K562 (cell line): ENCODE data around the gene TRIM44. TPM values are rescaled to one million over a fixed set of nuclear protein-coding genes. Genes with fewer than 3 reads are reported as not detected.

Source experiments
- ATAC-seq: fragments of 200-7000 bp; cut with Tn5 transposase; 3 replicates; pipeline ENCODE4 v1.9.1; 2020; ENCODE audit warnings: moderate library complexity
- BruUV-seq: library from RNA; stranded (reverse); fragments of 400-500 nt; replicated peaks from 2 replicates; lab custom pipeline; 2021; lab: Mats Ljungman, UMichigan
- CTCF ChIA-PET: fragments of 300-600 bp; formaldehyde crosslinking; extraction: SDS; loops from one replicate; lab custom pipeline; 2021; ENCODE audit warnings: low intra/inter-chr PET ratio; lab: Yijun Ruan, JAX
- POLR2A ChIA-PET: fragments of 300-600, 350-650 bp; sonication (Branson Sonifier 250); formaldehyde crosslinking; extraction: SDS; loops from one replicate; lab custom pipeline; 2021; ENCODE audit warnings: antibody characterized with exemption, inconsistent platforms; lab: Yijun Ruan, JAX
- DNase-seq, 4 experiments: peaks; one replicate each; pipeline versions ENCODE4 v3.0.0 to v3.0.0-alpha.2; 2011 to 2018; ENCODE audit warnings: low spot score in 3 of 4, mixed read lengths in 3 of 4; ENCODE audit errors: extremely low read depth in 1 of 4
- FAIRE-seq: peaks from 2 replicates; lab custom pipeline; 2011; peaks lifted over from hg19 to GRCh38; lab: Jason Lieb, UNC
- H2AFZ ChIP-seq: 2 replicates; pipeline ENCODE4 v1.6.0; 2011; ENCODE audit warnings: low read depth, low read length, control low read depth, inconsistent platforms
- H3K27ac ChIP-seq: fragments of 200-600 bp; 3 replicates; pipeline ENCODE4 v1.8.0; 2011; ENCODE audit warnings: low read depth, mild to moderate bottlenecking, control low read depth, inconsistent platforms, low read length, moderate library complexity, mixed read lengths; ENCODE audit errors: extremely low read depth
- H3K27me3 ChIP-seq, 2 experiments: fragments of 300-600 bp in 1 of 2; 2 replicates in 1 of 2; 3 replicates in 1 of 2; pipeline versions ENCODE4 v1.6.0 to v1.8.0; 2011; ENCODE audit warnings: inconsistent platforms in 2 of 2, low read length in 2 of 2, mild to moderate bottlenecking in 1 of 2, mixed read lengths in 1 of 2, moderate library complexity in 1 of 2; ENCODE audit not compliant: control insufficient read depth in 2 of 2, insufficient read depth in 2 of 2
- H3K36me3 ChIP-seq: fragments of 300-600 bp; 3 replicates; pipeline ENCODE4 v1.8.0; 2011; ENCODE audit warnings: mild to moderate bottlenecking, low read length, inconsistent platforms; ENCODE audit not compliant: control insufficient read depth, insufficient read depth
- H3K4me1 ChIP-seq, 2 experiments: fragments of 200-600 bp in 1 of 2; replicated peaks in 1 of 2; 2 replicates in 1 of 2; 3 replicates in 1 of 2; pipeline versions ENCODE4 v1.5.1 to v1.8.0; 2011; ENCODE audit warnings: inconsistent platforms in 2 of 2, low read length in 2 of 2, mild to moderate bottlenecking in 1 of 2, mixed read lengths in 1 of 2, moderate library complexity in 1 of 2; ENCODE audit not compliant: control insufficient read depth in 2 of 2, insufficient read depth in 2 of 2
- H3K4me2 ChIP-seq: 2 replicates; pipeline ENCODE4 v1.6.1; 2011; ENCODE audit warnings: low read length, control low read depth, inconsistent platforms, mixed read lengths; ENCODE audit not compliant: insufficient read depth
- H3K4me3 ChIP-seq: fragments of 200-600 bp; sonication (generic), shearing (Covaris generic); 2 replicates; pipeline ENCODE4 v1.5.1; 2016; ENCODE audit warnings: control low read depth, inconsistent platforms
- H3K79me2 ChIP-seq: fragments of 200-600 bp; 3 replicates; pipeline ENCODE4 v1.8.0; 2011; ENCODE audit warnings: low read length, inconsistent platforms; ENCODE audit not compliant: control insufficient read depth, insufficient read depth
- H3K9ac ChIP-seq, 2 experiments: 2 replicates each; pipeline versions ENCODE4 v1.6.0 to v1.6.1; 2011; ENCODE audit warnings: low read depth in 2 of 2, low read length in 2 of 2, control low read depth in 1 of 2, inconsistent platforms in 1 of 2, mild to moderate bottlenecking in 1 of 2, mixed read lengths in 1 of 2; ENCODE audit not compliant: insufficient read depth in 1 of 2
- H3K9me1 ChIP-seq: one replicate; pipeline ENCODE4 v1.6.0; 2011; ENCODE audit warnings: inconsistent platforms, mild to moderate bottlenecking, low read length, moderate library complexity; ENCODE audit not compliant: control insufficient read depth, insufficient read depth
- H3K9me3 ChIP-seq: replicated peaks from 2 replicates; pipeline ENCODE4 v1.5.1; 2011; ENCODE audit warnings: low read depth, low read length, inconsistent platforms; ENCODE audit not compliant: control insufficient read depth, insufficient read depth
- H4K20me1 ChIP-seq: replicated peaks from 2 replicates; pipeline ENCODE4 v1.6.1; 2011; ENCODE audit warnings: low read length, inconsistent platforms, mixed read lengths; ENCODE audit not compliant: control insufficient read depth, insufficient read depth
- MYBL2 ChIP-seq, 2 experiments: fragments of 450-650 bp in 1 of 2; sonication (generic) in 1 of 2; formaldehyde crosslinking in 1 of 2; IDR thresholded peaks; 2 replicates each; pipeline versions ENCODE4 v1.6.1 to v1.8.1; 2017 to 2022; ENCODE audit warnings: borderline replicate concordance in 1 of 2, inconsistent platforms in 1 of 2, low read depth in 1 of 2, mild to moderate bottlenecking in 1 of 2, missing genetic modification reagents in 1 of 2, moderate library complexity in 1 of 2
- TFE3 ChIP-seq: fragments of 450-650 bp; formaldehyde crosslinking; IDR thresholded peaks from 2 replicates; pipeline ENCODE4 v1.4.0; 2020; ENCODE audit warnings: mild to moderate bottlenecking, mixed read lengths
- ZBTB43 ChIP-seq: sonication (generic); formaldehyde crosslinking; IDR thresholded peaks from 2 replicates; pipeline ENCODE4 v1.8.0; 2023; ENCODE audit warnings: mild to moderate bottlenecking, missing genetic modification reagents
- WGBS: fragments of 100-300 bp; shearing (Covaris generic); methylation state at CpG from one replicate; pipeline ENCODE4 v1.1.6; 2016; ENCODE audit warnings: low coverage, mixed read lengths; ENCODE audit not compliant: insufficient coverage; ENCODE audit errors: missing lambda C conversion rate; 5-methylcytosine and 5-hydroxymethylcytosine counted together
- in situ Hi-C: fragments of 300-500 bp; cut with MboI; formaldehyde crosslinking; loops from 4 replicates; pipeline ENCODE4 v1.15.0; 2018; ENCODE audit warnings: inconsistent platforms, mixed read lengths
- intact Hi-C: fragments of 100-400 bp; cut with micrococcal nuclease; formaldehyde crosslinking; loops from 2 replicates; pipeline ENCODE4 v1.14.2; 2022
- polyA plus RNA-seq, 8 experiments: library from polyadenylated mRNA; depleted of rRNA in 4 of 8; stranded (reverse) in 5 of 8; unstranded in 3 of 8; fragments of >200 nt; fragmentation: Nextera tagmentation in 2 of 8; fragmentation: Illumina TruSeq in 1 of 8; extraction: Ambion mirVana in 2 of 8; extraction: Trizol in 1 of 8; gene quantifications; 2 replicates each; pipeline versions ENCODE4 v1.2.1 to v1.2.3, GENCODE V29; 2011 to 2014; ENCODE audit warnings: inconsistent platforms in 1 of 8, missing spikeins in 1 of 8
- total RNA-seq, 7 experiments: library from RNA; depleted of rRNA in 6 of 7; stranded (reverse); fragments of >200 nt in 6 of 7; fragmentation: Illumina TruSeq in 2 of 7; extraction: Trizol in 2 of 7; gene quantifications; 2 replicates each; pipeline versions ENCODE4 v1.2.1 to v1.2.3, GENCODE V29; 2011 to 2021; ENCODE audit warnings: low replicate concordance in 1 of 7

TRIM44 gene
- total and polyA plus RNA-seq, 9 of the 15 experiments (the other 6 are each of a cell fraction or from before 2014, with no cell fraction given) = 8.3 to 105 (median 37.2) TPM

GRCh38 chr11:35857922-35858321, 195.3 kb downstream of the TRIM44 start:
- peaks cover 0 to 5% of the 10 kb centered on the region in 2 experiments; a peak in 2 of 5 replicates for H3K27me3 ChIP-seq
- FAIRE-seq (no peak), DNase-seq (no peak), ATAC-seq (no peak)
- WGBS = 0% methylated on average over 3 of the region's 3 CpGs
- H3K4me1 ChIP-seq = no peaks in the 10 kb centered on the region
- POLR2A ChIA-PET = no interaction called here
- H2AFZ ChIP-seq = no peak overlapping the region
- H3K9ac ChIP-seq = no peak overlapping the region
- H3K79me2 ChIP-seq = no peaks in the 10 kb centered on the region
- H3K9me1 ChIP-seq = no peaks in the 10 kb centered on the region
- H4K20me1 ChIP-seq = no peaks in the 10 kb centered on the region
- H3K4me2 ChIP-seq = no peak overlapping the region
- no peak overlapping the region for H3K4me3 ChIP-seq
- no peak overlapping the region for H3K27ac ChIP-seq
- H3K36me3 ChIP-seq = no peaks in the 10 kb centered on the region
- CTCF ChIA-PET = no interaction called here
- H3K9me3 ChIP-seq = no peaks in the 10 kb centered on the region
- BruUV-seq = no TSS peak
- TF ChIP-seq MYBL2 (IDR thresholded peaks at IDR 0.05; ENCODE audit: low read depth) = no peak
- no peak for TF ChIP-seq MYBL2 (CRISPR knock-in tag; IDR thresholded peaks at IDR 0.05; ENCODE audit: borderline replicate concordance)
- TF ChIP-seq ZBTB43 (CRISPR knock-in tag) = no peak
- TF ChIP-seq TFE3 (CRISPR knock-in tag) = no peak
- TF ChIP-seq, all 486 proteins: peak for 0
- intact Hi-C loops (no loop called here), in situ Hi-C loops (no loop called here)
